Activated CD8-positive, alpha-beta memory T cell treated with anti-CD3 and anti-CD28 coated beads, Interleukin-2, amount 50 U/mL, for 4 hours (primary cell): ENCODE measurements around the gene SOCS4.

Experiments
- DNase-seq: peaks from one replicate; pipeline ENCODE4 v3.0.0-alpha.2; 2020

The SOCS4 gene

GRCh38 chr14:55092341-55092740, 65.3 kb downstream of the SOCS4 start:
- DNase-seq = no peak

GRCh38 chr14:55094292-55095157, 67.5 kb downstream of the SOCS4 start:
- no peak for DNase-seq

- DNase-seq = peak; percentile 35
Observed at GRCh38 chr14:55097881-55098560, 71.0 kb downstream of the SOCS4 start.

GRCh38 chr14:55098561-55098898, 71.5 kb downstream of the SOCS4 start:
- DNase-seq = no peak
